NB4 (cell line): ENCODE results near the gene WDR20.
A peak's percentile ranks its signal among the peaks of the same experiment; 100 is the strongest.

ENCODE experiments used
- DNase-seq: peaks from one replicate; pipeline ENCODE4 v3.0.0; 2010; ENCODE audit warnings: low read depth
- H3K4me3 ChIP-seq: one replicate; pipeline ENCODE4 v1.5.1; 2011; ENCODE audit warnings: mild to moderate bottlenecking, low read depth, low read length, moderate library complexity
- MYC ChIP-seq: IDR thresholded peaks from 2 replicates; pipeline ENCODE4 v1.6.1; 2011; ENCODE audit warnings: low read depth, low read length
- POLR2A ChIP-seq: IDR thresholded peaks from 2 replicates; pipeline ENCODE4 v1.6.1; 2011; ENCODE audit warnings: mild to moderate bottlenecking; ENCODE audit not compliant: insufficient read length; ENCODE audit errors: extremely low read depth
- TF ChIP-seq, protein P1 (sequence below): IDR thresholded peaks from one replicate; pipeline ENCODE4 v1.5.1; 2012; ENCODE audit warnings: low read depth, low read length
- TF ChIP-seq, protein P2 (sequence below): IDR thresholded peaks from 2 replicates; pipeline ENCODE4 v1.6.1; 2011; ENCODE audit warnings: low read depth, low read length

Gene WDR20

GRCh38 chr14:102213984-102214658 lies 74.4 kb downstream of the WDR20 start:
- TF ChIP-seq POLR2A = no peak
- TF ChIP-seq, protein P1, sequence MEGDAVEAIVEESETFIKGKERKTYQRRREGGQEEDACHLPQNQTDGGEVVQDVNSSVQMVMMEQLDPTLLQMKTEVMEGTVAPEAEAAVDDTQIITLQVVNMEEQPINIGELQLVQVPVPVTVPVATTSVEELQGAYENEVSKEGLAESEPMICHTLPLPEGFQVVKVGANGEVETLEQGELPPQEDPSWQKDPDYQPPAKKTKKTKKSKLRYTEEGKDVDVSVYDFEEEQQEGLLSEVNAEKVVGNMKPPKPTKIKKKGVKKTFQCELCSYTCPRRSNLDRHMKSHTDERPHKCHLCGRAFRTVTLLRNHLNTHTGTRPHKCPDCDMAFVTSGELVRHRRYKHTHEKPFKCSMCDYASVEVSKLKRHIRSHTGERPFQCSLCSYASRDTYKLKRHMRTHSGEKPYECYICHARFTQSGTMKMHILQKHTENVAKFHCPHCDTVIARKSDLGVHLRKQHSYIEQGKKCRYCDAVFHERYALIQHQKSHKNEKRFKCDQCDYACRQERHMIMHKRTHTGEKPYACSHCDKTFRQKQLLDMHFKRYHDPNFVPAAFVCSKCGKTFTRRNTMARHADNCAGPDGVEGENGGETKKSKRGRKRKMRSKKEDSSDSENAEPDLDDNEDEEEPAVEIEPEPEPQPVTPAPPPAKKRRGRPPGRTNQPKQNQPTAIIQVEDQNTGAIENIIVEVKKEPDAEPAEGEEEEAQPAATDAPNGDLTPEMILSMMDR = peak; percentile 28
- no peak for DNase-seq
- no peak overlapping the region for H3K4me3 ChIP-seq

DNA sequence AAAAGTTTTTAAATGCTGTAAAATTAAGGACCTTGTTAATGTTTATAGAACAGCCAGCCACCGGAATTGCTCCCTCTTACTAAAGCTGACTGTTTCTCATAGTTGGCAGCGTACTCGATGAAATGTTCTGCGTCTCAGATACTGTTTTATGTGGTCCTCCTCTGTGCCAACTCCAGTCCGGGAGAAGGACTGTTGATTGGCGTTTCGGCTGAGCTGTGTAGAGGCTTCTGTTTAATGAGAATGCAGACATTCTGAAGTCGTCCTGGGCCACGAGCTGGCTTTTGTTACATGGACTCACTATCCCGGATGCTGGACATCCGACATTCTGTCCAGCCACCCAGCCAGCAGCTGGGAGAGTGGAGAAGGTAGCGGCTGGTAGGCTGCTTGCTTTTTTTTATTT lies 75.4 kb downstream of the WDR20 start:
- H3K4me3 ChIP-seq = no peak overlapping the region
- TF ChIP-seq, protein P1 = no peak
- TF ChIP-seq POLR2A (no peak), MYC (no peak)
- TF ChIP-seq, protein P2, sequence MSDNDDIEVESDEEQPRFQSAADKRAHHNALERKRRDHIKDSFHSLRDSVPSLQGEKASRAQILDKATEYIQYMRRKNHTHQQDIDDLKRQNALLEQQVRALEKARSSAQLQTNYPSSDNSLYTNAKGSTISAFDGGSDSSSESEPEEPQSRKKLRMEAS = no peak
- no peak for DNase-seq

DNA sequence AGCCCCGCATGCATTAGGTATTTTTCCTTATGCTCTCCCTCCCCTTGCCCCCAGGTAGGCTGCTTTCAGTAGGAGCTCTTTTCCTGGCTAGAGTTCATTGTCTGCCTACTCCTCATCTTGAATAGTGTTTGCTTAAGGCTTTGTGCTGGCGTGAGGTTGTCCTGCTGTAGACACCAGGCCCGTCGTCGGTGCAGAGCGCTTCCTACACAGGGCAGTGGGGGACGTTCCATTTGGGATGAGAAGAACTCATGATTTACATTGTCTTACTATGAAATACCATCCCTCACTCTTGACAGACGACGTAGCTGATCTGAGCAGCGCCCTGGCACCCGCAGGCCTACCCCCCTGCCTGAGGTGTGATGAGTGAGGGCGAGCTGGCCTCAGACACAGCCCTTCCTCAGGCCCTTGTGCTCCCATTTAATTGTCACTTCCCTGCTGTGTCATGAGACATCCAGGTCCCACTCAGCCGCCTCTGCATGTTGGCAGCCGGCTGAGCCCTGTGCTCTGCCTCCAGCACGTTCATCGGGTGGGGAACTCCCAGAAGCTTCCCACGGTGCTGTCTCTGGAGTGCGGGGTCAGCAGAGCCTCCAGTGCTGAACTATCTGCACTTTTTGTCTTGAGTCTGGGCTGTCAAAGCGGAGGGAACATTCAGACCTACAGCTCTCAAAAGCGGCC lies 76.0 kb downstream of the WDR20 start:
- no peak for TF ChIP-seq POLR2A
- TF ChIP-seq, protein P2 = no peak
- TF ChIP-seq MYC = no peak
- TF ChIP-seq, protein P1 = no peak
- DNase-seq = no peak
- H3K4me3 ChIP-seq = no peak overlapping the region

DNA sequence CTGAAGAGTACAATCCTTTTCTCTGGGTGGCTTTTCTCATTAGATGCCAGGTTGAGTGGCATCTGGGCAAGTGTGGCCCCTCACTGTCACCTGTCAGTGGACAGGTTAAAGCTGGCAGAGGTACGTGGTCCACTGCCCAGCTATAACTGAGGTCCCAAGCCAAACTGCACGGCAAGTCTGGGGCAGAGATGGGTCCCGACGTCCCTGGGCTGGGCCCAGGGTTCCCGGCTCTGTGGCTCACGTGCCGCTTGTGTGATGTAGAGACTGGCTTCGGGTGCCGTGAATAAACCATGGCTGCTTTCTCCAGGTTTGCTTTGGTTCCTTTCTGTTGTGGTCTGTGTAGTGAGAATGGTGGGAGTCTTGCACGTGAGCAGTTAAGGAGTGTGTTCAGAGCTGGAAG lies 77.7 kb downstream of the WDR20 start:
- H3K4me3 ChIP-seq = no peak overlapping the region
- no peak for DNase-seq
- TF ChIP-seq, protein P1 = no peak
- TF ChIP-seq, protein P2 = no peak
- no peak for TF ChIP-seq POLR2A
- no peak for TF ChIP-seq MYC

DNA sequence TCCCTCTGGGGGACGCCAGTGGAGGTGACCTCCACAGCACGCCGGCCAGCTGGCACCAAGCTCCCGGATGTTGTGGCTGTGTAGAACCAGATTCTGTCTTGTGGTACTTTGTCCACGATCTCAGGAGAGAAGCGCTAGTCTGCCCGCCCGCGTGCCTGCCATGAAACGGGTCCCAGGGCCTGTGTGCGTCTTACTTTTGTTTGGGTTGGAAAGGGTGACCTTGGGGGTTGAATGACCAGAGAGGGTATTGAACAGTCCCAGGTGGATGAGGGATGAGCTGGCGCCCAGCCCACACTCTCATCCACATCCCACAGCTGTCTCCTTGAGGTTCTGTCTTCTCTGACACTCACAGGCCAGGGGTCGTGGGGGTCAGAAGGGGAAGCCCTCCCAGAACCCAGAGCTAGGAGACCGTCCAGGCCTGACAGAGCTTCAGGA lies 78.3 kb downstream of the WDR20 start:
- TF ChIP-seq MYC (no peak), POLR2A (no peak)
- TF ChIP-seq, protein P2 = no peak
- TF ChIP-seq, protein P1 = no peak
- H3K4me3 ChIP-seq = no peak overlapping the region
- DNase-seq = no peak
